Measurements from ENCODE around the gene PHF21A.
A peak's percentile ranks its signal among the peaks of the same experiment; 100 is the strongest.
"Not testable (repeated sequence)": the region's sequence is repeated elsewhere in the genome, so short reads cannot be mapped to it uniquely, and the experiment has no call there.

PHF21A gene

DNA sequence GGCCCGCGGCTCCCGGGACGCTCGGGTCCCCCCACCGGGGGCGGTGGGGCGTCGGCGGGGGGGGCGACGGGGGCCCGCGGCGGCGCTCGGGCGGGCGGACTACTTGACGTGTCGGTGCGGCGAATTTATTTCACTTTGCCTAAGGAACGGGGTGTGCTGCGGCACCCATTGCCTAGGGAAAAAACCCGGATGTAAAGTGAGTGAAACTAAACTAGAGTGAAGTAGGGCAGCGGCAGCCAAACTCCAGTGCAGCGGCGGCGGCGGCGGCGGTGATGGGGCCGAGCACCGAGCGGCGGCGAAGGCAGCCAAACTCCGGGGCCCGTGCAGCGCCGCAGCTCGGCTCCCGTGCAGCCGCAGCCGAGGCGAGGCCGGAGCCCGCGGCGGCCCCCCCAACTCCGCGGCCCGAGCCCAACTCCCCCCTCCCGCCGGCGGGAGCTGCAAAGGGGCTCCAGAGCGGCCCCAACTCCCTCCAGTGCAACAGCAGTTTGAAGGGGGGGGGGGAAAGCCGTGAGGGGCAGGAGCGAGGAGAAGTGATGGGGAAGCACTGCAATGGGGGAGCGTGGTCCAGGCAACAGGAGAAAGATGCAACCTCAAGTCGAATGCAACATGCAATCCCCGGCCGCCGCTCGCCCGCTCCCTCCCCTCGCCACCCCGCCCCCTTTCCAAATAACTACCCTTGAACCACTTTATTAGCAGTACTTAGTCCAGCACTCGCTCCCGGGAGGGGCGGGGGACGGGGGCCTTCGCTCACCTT, 647 bp upstream of the PHF21A start:
- Histone ChIP-seq H3K4me1 (ENCODE audit: control insufficient read depth in 1 of 2, insufficient read depth in 2 of 2, low read length in 2 of 2) (peaks cover 9 to 19% of the 10 kb centered on the region in 2 donors), H3K27me3 (ENCODE audit: control insufficient read depth in 1 of 2, insufficient read depth in 2 of 2, low read length in 2 of 2) (no peaks in the 10 kb centered on the region), H3K27ac (ENCODE audit: low read depth, low read length) (peak overlapping the region; percentile 83), H3K9ac (ENCODE audit: low read depth in 1 of 2, low read length in 2 of 2) (peak overlapping the region; percentile 59 to 64), H3K9me3 (ENCODE audit: control insufficient read depth in 1 of 2, low read length in 2 of 2) (no peaks in the 10 kb centered on the region), H3K4me3 (ENCODE audit: low read depth in 1 of 2, low read length in 2 of 2) (peak overlapping the region; percentile 75 to 85), H3K36me3 (ENCODE audit: control insufficient read depth in 1 of 2, insufficient read depth in 2 of 2, low read length in 2 of 2) (no peaks in the 10 kb centered on the region)

- H3K4me1 ChIP-seq (ENCODE audit: control insufficient read depth in 1 of 2, insufficient read depth in 2 of 2, low read length in 2 of 2) = peaks cover 9 to 19% of the 10 kb centered on the region in 2 donors
- H3K27me3 ChIP-seq (ENCODE audit: control insufficient read depth in 1 of 2, insufficient read depth in 2 of 2, low read length in 2 of 2) = no peaks in the 10 kb centered on the region
- H3K36me3 ChIP-seq (ENCODE audit: control insufficient read depth in 1 of 2, insufficient read depth in 2 of 2, low read length in 2 of 2) = no peaks in the 10 kb centered on the region
- H3K9ac ChIP-seq (ENCODE audit: low read depth in 1 of 2, low read length in 2 of 2) = peak overlapping the region; percentile 82 to 86
- peak overlapping the region; percentile 79 to 93 for H3K4me3 ChIP-seq (ENCODE audit: low read depth in 1 of 2, low read length in 2 of 2)
- H3K9me3 ChIP-seq (ENCODE audit: control insufficient read depth in 1 of 2, low read length in 2 of 2) = no peaks in the 10 kb centered on the region
- peak overlapping the region; percentile 83 for H3K27ac ChIP-seq (ENCODE audit: low read depth, low read length)
These were observed 631 bp downstream of the PHF21A start for GRCh38 chr11:46120346-46121300.

DNA sequence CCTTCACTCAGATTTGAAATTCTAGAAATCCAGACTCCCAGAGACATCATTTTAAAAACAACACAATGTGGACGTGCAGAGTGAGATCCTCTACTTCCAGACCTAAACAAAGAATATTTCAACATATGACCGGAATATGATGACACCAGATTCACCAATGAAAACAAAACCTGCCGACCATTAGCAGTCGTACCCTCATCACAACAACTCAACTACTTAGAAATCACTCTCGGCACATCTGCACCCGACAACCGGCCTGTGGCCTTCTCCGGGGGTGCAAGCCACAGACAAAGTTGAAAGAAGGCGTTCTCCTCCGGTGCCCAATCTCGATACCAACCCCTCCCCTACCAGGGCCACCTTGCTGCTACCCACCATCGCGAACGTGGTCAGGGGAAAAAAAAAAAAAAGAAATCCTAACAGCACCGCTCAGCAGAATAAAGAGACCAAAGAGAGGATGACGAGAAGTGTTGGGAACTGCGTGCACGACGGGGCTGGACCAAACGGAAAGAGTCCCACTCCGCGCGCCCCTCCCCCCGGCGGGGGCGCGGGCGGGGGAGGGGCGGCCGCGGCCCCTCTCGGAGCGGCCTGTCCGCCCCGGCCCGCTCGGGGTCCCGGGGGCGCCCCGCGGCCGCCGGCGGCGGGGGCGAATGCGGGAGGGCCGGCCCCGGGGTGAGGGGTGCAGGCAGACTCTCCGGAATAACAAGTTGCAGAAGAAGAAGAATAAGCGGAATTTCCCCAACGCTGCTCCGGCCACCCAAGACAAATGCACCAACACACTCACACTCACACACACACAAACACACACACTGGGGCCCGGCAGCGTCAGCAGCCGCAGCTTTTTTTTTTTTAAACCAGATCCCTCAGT, 1.7 kb downstream of the PHF21A start:
- peak overlapping the region; percentile 71 to 79 for H3K4me3 ChIP-seq (ENCODE audit: low read depth in 1 of 2, low read length in 2 of 2)
- no peaks in the 10 kb centered on the region for H3K27me3 ChIP-seq (ENCODE audit: control insufficient read depth in 1 of 2, insufficient read depth in 2 of 2, low read length in 2 of 2)
- no peaks in the 10 kb centered on the region for H3K9me3 ChIP-seq (ENCODE audit: control insufficient read depth in 1 of 2, low read length in 2 of 2)
- H3K36me3 ChIP-seq (ENCODE audit: control insufficient read depth in 1 of 2, insufficient read depth in 2 of 2, low read length in 2 of 2) = no peaks in the 10 kb centered on the region
- H3K4me1 ChIP-seq (ENCODE audit: control insufficient read depth in 1 of 2, insufficient read depth in 2 of 2, low read length in 2 of 2) = peaks cover 14 to 19% of the 10 kb centered on the region in 2 donors
- H3K9ac ChIP-seq (ENCODE audit: low read depth in 1 of 2, low read length in 2 of 2) = peak overlapping the region; percentile 33 to 63
- peak overlapping the region; percentile 38 for H3K27ac ChIP-seq (ENCODE audit: low read depth, low read length)

- Histone ChIP-seq H3K27ac (ENCODE audit: low read depth, low read length) (peak overlapping the region; percentile 38), H3K4me1 (ENCODE audit: control insufficient read depth in 1 of 2, insufficient read depth in 2 of 2, low read length in 2 of 2) (peaks cover 14 to 19% of the 10 kb centered on the region in 2 donors), H3K36me3 (ENCODE audit: control insufficient read depth in 1 of 2, insufficient read depth in 2 of 2, low read length in 2 of 2) (no peaks in the 10 kb centered on the region), H3K9me3 (ENCODE audit: control insufficient read depth in 1 of 2, low read length in 2 of 2) (no peaks in the 10 kb centered on the region), H3K4me3 (ENCODE audit: low read depth in 1 of 2, low read length in 2 of 2) (peak overlapping the region; percentile 71 to 79), H3K9ac (ENCODE audit: low read depth in 1 of 2, low read length in 2 of 2) (peak overlapping the region; percentile 33 to 63), H3K27me3 (ENCODE audit: control insufficient read depth in 1 of 2, insufficient read depth in 2 of 2, low read length in 2 of 2) (no peaks in the 10 kb centered on the region)
These were observed 2.4 kb downstream of the PHF21A start for GRCh38 chr11:46118702-46119351.

- no peaks in the 10 kb centered on the region for H3K9me3 ChIP-seq (ENCODE audit: control insufficient read depth in 1 of 2, low read length in 2 of 2)
- no peak overlapping the region for H3K9ac ChIP-seq (ENCODE audit: low read depth in 1 of 2, low read length in 2 of 2)
- H3K36me3 ChIP-seq (ENCODE audit: control insufficient read depth in 1 of 2, insufficient read depth in 2 of 2, low read length in 2 of 2) = no peaks in the 10 kb centered on the region
- H3K4me1 ChIP-seq (ENCODE audit: control insufficient read depth in 1 of 2, insufficient read depth in 2 of 2, low read length in 2 of 2) = peaks cover 18 to 19% of the 10 kb centered on the region in 2 donors
- no peak overlapping the region for H3K27ac ChIP-seq (ENCODE audit: low read depth, low read length)
- H3K27me3 ChIP-seq (ENCODE audit: control insufficient read depth in 1 of 2, insufficient read depth in 2 of 2, low read length in 2 of 2) = no peaks in the 10 kb centered on the region
- H3K4me3 ChIP-seq (ENCODE audit: low read depth in 1 of 2, low read length in 2 of 2) = peak overlapping the region; percentile 10 to 25
These were observed 3.4 kb downstream of the PHF21A start for GRCh38 chr11:46117842-46118241.

DNA sequence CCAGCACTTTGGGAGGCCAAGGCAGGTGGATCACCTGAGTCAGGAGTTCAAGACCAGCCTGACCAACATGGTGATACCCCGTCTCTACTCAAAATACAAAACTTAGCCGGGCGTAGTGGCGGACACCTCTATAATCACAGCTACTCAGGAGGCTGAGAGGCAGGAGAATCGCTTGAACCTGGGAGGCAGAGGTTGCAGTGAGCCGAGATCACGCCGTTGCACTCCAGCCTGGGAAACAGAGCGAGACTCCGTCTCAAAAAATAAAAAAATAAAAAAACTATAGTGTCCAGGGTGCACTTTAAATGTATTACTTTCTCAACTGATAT, 4.6 kb downstream of the PHF21A start:
- not testable (repeated sequence) for H3K36me3 ChIP-seq (ENCODE audit: control insufficient read depth in 1 of 2, insufficient read depth in 2 of 2, low read length in 2 of 2); H3K27ac ChIP-seq (ENCODE audit: low read depth, low read length); H3K4me3 ChIP-seq (ENCODE audit: low read depth in 1 of 2, low read length in 2 of 2); H3K9ac ChIP-seq (ENCODE audit: low read depth in 1 of 2, low read length in 2 of 2); H3K9me3 ChIP-seq (ENCODE audit: control insufficient read depth in 1 of 2, low read length in 2 of 2); H3K27me3 ChIP-seq (ENCODE audit: control insufficient read depth in 1 of 2, insufficient read depth in 2 of 2, low read length in 2 of 2)
- H3K4me1 ChIP-seq (ENCODE audit: control insufficient read depth in 1 of 2, insufficient read depth in 2 of 2, low read length in 2 of 2) = peaks cover 19 to 22% of the 10 kb centered on the region in 2 donors

DNA sequence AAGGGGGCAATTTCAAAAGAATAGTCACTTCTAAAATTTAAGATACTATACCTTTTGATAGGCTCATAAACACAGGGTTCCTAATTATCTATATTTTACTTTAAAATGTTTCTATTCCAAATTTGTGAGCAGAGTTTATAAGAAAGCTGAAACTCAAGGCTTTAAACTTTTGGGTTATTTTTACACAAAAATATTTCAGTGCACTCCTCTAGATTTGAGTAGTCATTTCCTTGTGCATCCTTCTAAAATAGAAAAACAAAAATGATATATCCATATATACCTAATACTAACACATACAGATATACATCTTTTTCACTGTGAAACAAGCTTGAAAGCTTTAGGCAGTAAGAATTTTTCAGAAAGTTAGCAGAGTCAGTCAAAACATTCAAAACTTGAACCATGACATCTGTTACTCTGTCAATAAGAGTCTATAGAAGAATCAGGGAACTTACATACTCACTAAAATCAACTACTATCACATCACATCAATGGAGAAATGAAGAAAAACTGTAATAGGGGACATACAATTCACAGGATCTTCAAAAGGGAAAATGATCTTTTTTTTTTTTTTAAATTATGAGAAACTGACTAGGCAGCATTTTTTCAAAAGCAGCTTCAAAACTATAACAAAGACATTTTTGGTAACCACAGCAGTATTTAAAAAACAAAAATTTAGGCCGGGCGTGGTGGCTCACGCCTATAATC, 5.1 kb downstream of the PHF21A start:
- peaks cover 19 to 22% of the 10 kb centered on the region in 2 donors for H3K4me1 ChIP-seq (ENCODE audit: control insufficient read depth in 1 of 2, insufficient read depth in 2 of 2, low read length in 2 of 2)
- H3K9me3 ChIP-seq (ENCODE audit: control insufficient read depth in 1 of 2, low read length in 2 of 2) = no peaks in the 10 kb centered on the region
- no peak overlapping the region for H3K9ac ChIP-seq (ENCODE audit: low read depth in 1 of 2, low read length in 2 of 2)
- H3K27me3 ChIP-seq (ENCODE audit: control insufficient read depth in 1 of 2, insufficient read depth in 2 of 2, low read length in 2 of 2) = no peaks in the 10 kb centered on the region
- H3K27ac ChIP-seq (ENCODE audit: low read depth, low read length) = peak overlapping the region; percentile 28
- no peaks in the 10 kb centered on the region for H3K36me3 ChIP-seq (ENCODE audit: control insufficient read depth in 1 of 2, insufficient read depth in 2 of 2, low read length in 2 of 2)
- no peak overlapping the region for H3K4me3 ChIP-seq (ENCODE audit: low read depth in 1 of 2, low read length in 2 of 2)

- no peak overlapping the region for H3K4me3 ChIP-seq (ENCODE audit: low read depth in 1 of 2, low read length in 2 of 2)
- H3K4me1 ChIP-seq (ENCODE audit: control insufficient read depth in 1 of 2, insufficient read depth in 2 of 2, low read length in 2 of 2) = peaks cover 19 to 22% of the 10 kb centered on the region in 2 donors
- no peaks in the 10 kb centered on the region for H3K36me3 ChIP-seq (ENCODE audit: control insufficient read depth in 1 of 2, insufficient read depth in 2 of 2, low read length in 2 of 2)
- no peak overlapping the region for H3K27ac ChIP-seq (ENCODE audit: low read depth, low read length)
- no peak overlapping the region for H3K9ac ChIP-seq (ENCODE audit: low read depth in 1 of 2, low read length in 2 of 2)
- H3K9me3 ChIP-seq (ENCODE audit: control insufficient read depth in 1 of 2, low read length in 2 of 2) = no peaks in the 10 kb centered on the region
- no peaks in the 10 kb centered on the region for H3K27me3 ChIP-seq (ENCODE audit: control insufficient read depth in 1 of 2, insufficient read depth in 2 of 2, low read length in 2 of 2)
These were observed 6.3 kb downstream of the PHF21A start for GRCh38 chr11:46114961-46115360.

DNA sequence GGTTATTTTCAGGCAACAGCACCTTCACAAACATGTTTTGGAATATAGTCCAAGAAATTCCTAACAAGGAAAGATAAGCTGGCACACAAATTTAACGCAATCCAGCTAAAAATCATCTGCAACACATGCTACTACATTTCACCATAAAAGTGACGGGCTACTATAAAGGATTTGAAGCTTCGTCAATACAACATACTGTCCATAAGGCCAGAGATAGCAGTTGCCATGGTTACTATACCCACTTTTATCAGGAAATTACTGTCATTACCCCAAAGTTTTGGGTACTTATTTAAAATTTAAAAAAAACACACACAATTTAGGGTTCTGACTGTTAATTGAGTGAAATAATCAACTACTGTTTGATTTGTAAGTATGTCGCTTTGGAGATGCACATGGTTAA, 6.9 kb downstream of the PHF21A start:
- Histone ChIP-seq H3K27ac (ENCODE audit: low read depth, low read length) (no peak overlapping the region), H3K4me3 (ENCODE audit: low read depth in 1 of 2, low read length in 2 of 2) (no peak overlapping the region), H3K27me3 (ENCODE audit: control insufficient read depth in 1 of 2, insufficient read depth in 2 of 2, low read length in 2 of 2) (no peaks in the 10 kb centered on the region), H3K9me3 (ENCODE audit: control insufficient read depth in 1 of 2, low read length in 2 of 2) (no peaks in the 10 kb centered on the region), H3K9ac (ENCODE audit: low read depth in 1 of 2, low read length in 2 of 2) (no peak overlapping the region), H3K36me3 (ENCODE audit: control insufficient read depth in 1 of 2, insufficient read depth in 2 of 2, low read length in 2 of 2) (no peaks in the 10 kb centered on the region), H3K4me1 (ENCODE audit: control insufficient read depth in 1 of 2, insufficient read depth in 2 of 2, low read length in 2 of 2) (peaks cover 18 to 22% of the 10 kb centered on the region in 2 donors)

Measured in duodenal mucosa (tissue), 2 donors.